ENCODE data around the gene TRMT61A. TPM values are rescaled to one million over a fixed set of nuclear protein-coding genes. Genes with fewer than 3 reads are reported as not detected.

TRMT61A gene
- total RNA-seq, 1 donor from 2014 or later: 12.5 TPM

DNA sequence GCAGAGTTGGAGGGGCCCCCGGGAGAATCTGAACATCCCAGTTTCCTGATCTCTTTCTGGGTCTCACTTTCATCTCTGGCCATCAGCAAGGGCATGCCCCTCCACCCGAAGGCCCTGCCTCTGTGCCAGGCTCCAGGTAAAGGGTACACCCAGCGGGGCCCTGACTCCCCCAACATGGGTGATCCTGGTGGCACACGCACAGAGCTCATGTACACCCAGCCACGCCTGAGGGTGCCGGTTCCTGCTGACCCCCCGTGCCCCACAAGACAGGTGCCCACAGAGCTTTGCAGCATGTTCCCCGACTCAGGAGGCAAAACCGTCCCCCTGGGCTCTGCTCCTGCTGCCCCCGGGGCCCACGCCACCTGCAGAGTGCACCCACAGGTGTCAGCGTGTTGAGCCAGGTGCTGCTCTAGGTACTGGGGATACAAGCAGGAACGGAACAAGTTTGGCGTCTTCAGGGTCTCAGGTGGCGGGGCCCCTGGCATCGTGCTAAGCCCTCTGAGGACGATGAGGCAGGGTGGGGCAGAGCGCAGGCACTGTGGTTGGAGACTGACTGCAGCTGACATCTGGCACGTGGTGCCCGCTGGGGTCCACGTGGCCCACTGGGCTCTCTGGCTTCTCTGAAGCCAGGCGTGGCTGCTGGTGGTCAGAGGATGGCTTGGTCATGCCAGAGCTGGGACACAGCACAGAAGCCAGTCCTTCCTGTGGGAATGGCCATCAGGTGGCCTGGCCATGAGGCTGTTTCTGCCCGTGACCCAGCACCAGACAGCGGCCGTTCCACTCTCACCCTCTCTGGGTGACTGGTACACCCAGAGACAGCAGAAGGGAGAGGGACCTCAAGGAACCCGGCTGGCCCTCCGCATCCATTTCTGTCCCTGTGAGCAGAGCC lies 19.7 kb downstream of the TRMT61A start:
- Mint-ChIP-seq H3K36me3 (ENCODE audit: low read depth) (no peaks in the 10 kb centered on the region), H3K27me3 (ENCODE audit: low read depth) (no peaks in the 10 kb centered on the region), H3K4me3 (no peak overlapping the region), H3K4me1 (peaks cover 16% of the 10 kb centered on the region), H3K27ac (ENCODE audit: unreplicated experiment) (no peak overlapping the region), H3K9me3 (no peaks in the 10 kb centered on the region)
- TF ChIP-seq CTCF (conservative IDR thresholded peaks at IDR 0.05): no peak
- no peak for DNase-seq (ENCODE audit: low read depth, low spot score)

DNA sequence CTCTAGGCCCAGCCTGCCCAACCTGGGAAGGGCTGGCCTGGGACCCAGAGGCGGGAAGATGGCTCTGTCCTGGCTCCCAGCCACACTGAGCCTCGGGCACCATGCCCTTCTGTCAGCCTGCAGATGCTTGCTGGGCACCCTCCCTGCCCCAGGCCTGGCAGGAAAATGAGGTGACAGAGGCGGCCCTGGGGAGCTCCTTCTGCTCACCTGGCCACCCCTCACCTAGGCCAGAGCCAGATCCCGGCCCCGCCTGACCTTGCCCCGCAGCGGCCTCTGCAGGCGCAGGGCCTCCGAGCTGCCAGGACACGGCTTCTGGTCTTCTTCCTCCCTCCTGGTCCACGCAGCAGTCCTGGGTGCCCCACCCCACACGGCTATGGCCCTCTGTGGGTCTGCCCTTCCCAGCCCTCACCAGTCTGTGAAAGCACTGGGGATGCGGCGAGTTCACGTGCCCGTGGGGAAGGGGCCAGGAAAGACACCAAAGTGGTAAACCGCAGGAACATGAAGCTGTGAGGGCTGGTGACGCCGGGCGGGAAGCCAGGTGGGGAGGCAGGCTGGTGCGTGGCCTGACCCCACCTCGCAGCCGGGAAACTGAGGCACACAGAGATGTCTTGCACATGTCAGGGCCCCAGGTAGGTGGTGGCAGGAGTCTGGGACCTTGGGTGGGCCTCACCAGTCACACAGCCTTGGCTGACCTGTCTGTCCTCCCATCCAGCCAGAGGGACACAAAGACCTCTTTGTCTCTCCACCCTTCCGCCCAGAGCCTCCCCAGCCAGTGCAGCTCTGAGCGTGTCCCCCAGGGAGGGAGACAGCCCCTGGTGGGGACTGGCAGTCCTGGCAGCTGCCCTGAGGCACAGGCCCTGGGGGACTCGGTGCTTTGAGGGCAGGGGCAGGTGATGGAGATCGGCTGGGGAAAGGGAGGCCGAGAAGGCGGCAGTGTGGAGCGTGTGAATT lies 20.6 kb downstream of the TRMT61A start:
- Mint-ChIP-seq H3K9me3 (no peaks in the 10 kb centered on the region), H3K4me3 (no peak overlapping the region), H3K4me1 (peaks cover 13% of the 10 kb centered on the region), H3K27me3 (ENCODE audit: low read depth) (no peaks in the 10 kb centered on the region), H3K27ac (ENCODE audit: unreplicated experiment) (peak overlapping the region; percentile 81), H3K36me3 (ENCODE audit: low read depth) (no peaks in the 10 kb centered on the region)
- DNase-seq (ENCODE audit: low read depth, low spot score): no peak
- TF ChIP-seq CTCF (conservative IDR thresholded peaks at IDR 0.05): no peak

GRCh38 chr14:103550451-103551337 lies 21.7 kb downstream of the TRMT61A start:
- Mint-ChIP-seq H3K4me3 (no peak overlapping the region), H3K9me3 (no peaks in the 10 kb centered on the region), H3K27ac (ENCODE audit: unreplicated experiment) (no peak overlapping the region), H3K27me3 (ENCODE audit: low read depth) (no peaks in the 10 kb centered on the region), H3K4me1 (peaks cover 12% of the 10 kb centered on the region), H3K36me3 (ENCODE audit: low read depth) (no peaks in the 10 kb centered on the region)
- no peak for TF ChIP-seq CTCF (conservative IDR thresholded peaks at IDR 0.05)
- DNase-seq (ENCODE audit: low read depth, low spot score): no peak

- H3K36me3 Mint-ChIP-seq (ENCODE audit: low read depth): no peaks in the 10 kb centered on the region
- H3K9me3 Mint-ChIP-seq: no peaks in the 10 kb centered on the region
- H3K27me3 Mint-ChIP-seq (ENCODE audit: low read depth): no peaks in the 10 kb centered on the region
- no peak overlapping the region for H3K27ac Mint-ChIP-seq (ENCODE audit: unreplicated experiment)
- peak overlapping the region; percentile 34 for H3K4me3 Mint-ChIP-seq
- peaks cover 12% of the 10 kb centered on the region for H3K4me1 Mint-ChIP-seq
- DNase-seq (ENCODE audit: low read depth, low spot score): no peak
- no peak for TF ChIP-seq CTCF (conservative IDR thresholded peaks at IDR 0.05)
Observed at GRCh38 chr14:103551338-103551762, 22.4 kb downstream of the TRMT61A start.

Measured in neural crest cell (in vitro differentiated cells).